ENCODE measurements around the gene ZFAND2A. TPM values are rescaled to one million over a fixed set of nuclear protein-coding genes. Genes with fewer than 3 reads are reported as not detected.

Gene ZFAND2A
- total and polyA plus RNA-seq, 2 experiments from 2014 or later = 32.2 to 52.4 TPM

DNA sequence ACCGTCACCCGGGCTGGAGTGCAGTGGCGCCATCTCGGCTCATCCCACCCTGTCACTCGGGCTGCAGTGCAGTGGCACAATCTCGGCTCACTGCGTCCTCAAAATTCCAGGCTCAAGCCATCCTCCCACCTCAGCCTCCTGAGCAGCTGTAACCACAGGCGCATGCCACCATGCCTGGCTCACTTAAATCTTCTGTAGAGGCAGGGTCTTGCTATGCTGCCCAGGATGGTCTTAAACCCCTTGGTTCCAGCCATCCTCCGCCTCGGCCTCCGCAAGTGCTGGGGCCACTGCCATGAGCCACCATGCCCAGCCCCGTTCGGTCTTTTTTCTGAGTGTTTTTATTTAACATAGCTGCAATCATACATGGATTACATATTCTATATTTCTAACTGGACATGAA, 30.6 kb downstream of the ZFAND2A start:
- peaks cover 3% of the 10 kb centered on the region; the same call in 1 of the 2 replicates for H3K4me1 ChIP-seq (ENCODE audit: insufficient read depth)
- H2AFZ ChIP-seq = no peak overlapping the region
- H3K36me3 ChIP-seq (ENCODE audit: low read depth) = no peaks in the 10 kb centered on the region
- WGBS, 2 experiments (ENCODE audit: low coverage in 1 of 2, low lambda C conversion rate in 2 of 2, missing lambda C conversion rate in 2 of 2) = 98% methylated on average over 9 to 13 of the region's 13 CpGs
- H3K9ac ChIP-seq = no peak overlapping the region
- 0 out of 2 replicates have a peak, but pooled peaks cover 5% of the 10 kb centered on the region for H3K79me2 ChIP-seq (ENCODE audit: insufficient read depth)
- in situ Hi-C loops (cut with MboI) = no loop called here
- H3K4me3 ChIP-seq = no peak overlapping the region
- H3K9me2 ChIP-seq (ENCODE audit: insufficient read depth) = no peaks in the 10 kb centered on the region
- H3K27ac ChIP-seq = no peak overlapping the region
- DNase-seq = no peak
- no peaks in the 10 kb centered on the region for H3K27me3 ChIP-seq (replicated peaks; ENCODE audit: insufficient read depth)
- H3K4me2 ChIP-seq (ENCODE audit: unreplicated experiment) = no peak overlapping the region
- no peaks in the 10 kb centered on the region for H3F3A ChIP-seq (ENCODE audit: insufficient read depth)
- TF ChIP-seq EZH2 (IDR thresholded peaks at IDR 0.05; ENCODE audit: insufficient read depth, poor library complexity, severe bottlenecking) (no peak), EZH2phosphoT487 (IDR thresholded peaks at IDR 0.05; ENCODE audit: insufficient read depth, low read depth) (no peak)
- no peaks in the 10 kb centered on the region for H4K20me1 ChIP-seq (ENCODE audit: insufficient read depth)
- H3K9me3 ChIP-seq (ENCODE audit: low read depth) = no peaks in the 10 kb centered on the region

DNA sequence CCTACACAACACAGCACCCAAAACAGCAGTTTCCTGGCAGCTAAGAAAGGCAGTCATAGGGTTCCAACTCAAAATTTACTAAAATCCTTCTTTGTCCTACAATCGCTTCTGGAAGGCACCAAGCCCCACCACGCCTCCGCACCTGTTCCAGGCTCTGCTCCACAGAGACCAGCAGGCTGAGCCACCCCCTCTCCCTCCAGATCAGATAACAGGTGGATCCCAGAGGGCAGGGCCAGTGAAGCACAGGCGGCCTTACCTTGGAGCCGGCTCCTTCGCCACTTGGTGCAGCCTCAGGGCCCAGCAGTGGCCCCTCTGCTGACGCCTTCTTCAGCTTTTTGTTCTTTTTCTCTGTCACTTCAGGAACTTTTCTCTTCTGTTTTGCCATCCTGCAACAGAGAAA, 33.0 kb downstream of the ZFAND2A start:
- H3K27me3 ChIP-seq (replicated peaks; ENCODE audit: insufficient read depth) = no peaks in the 10 kb centered on the region
- no peak for DNase-seq
- H3K4me1 ChIP-seq (ENCODE audit: insufficient read depth) = peaks cover 3% of the 10 kb centered on the region; the same call in 1 of the 2 replicates
- no peak overlapping the region for H3K27ac ChIP-seq
- H3K9me2 ChIP-seq (ENCODE audit: insufficient read depth) = no peaks in the 10 kb centered on the region
- TF ChIP-seq EZH2phosphoT487 (IDR thresholded peaks at IDR 0.05; ENCODE audit: insufficient read depth, low read depth) (no peak), EZH2 (IDR thresholded peaks at IDR 0.05; ENCODE audit: insufficient read depth, poor library complexity, severe bottlenecking) (no peak)
- H2AFZ ChIP-seq = no peak overlapping the region
- H3K4me2 ChIP-seq (ENCODE audit: unreplicated experiment) = no peak overlapping the region
- H4K20me1 ChIP-seq (ENCODE audit: insufficient read depth) = no peaks in the 10 kb centered on the region
- no peak overlapping the region for H3K9ac ChIP-seq
- in situ Hi-C loops (cut with MboI) = no loop called here
- no peaks in the 10 kb centered on the region for H3F3A ChIP-seq (ENCODE audit: insufficient read depth)
- H3K4me3 ChIP-seq = no peak overlapping the region
- H3K9me3 ChIP-seq (ENCODE audit: low read depth) = no peaks in the 10 kb centered on the region
- 0 out of 2 replicates have a peak, but pooled peaks cover 7% of the 10 kb centered on the region for H3K79me2 ChIP-seq (ENCODE audit: insufficient read depth)
- no peaks in the 10 kb centered on the region for H3K36me3 ChIP-seq (ENCODE audit: low read depth)
- 97 to 99% methylated on average over 7 of the region's 7 CpGs for WGBS, 2 experiments (ENCODE audit: low coverage in 1 of 2, low lambda C conversion rate in 2 of 2, missing lambda C conversion rate in 2 of 2)

DNA sequence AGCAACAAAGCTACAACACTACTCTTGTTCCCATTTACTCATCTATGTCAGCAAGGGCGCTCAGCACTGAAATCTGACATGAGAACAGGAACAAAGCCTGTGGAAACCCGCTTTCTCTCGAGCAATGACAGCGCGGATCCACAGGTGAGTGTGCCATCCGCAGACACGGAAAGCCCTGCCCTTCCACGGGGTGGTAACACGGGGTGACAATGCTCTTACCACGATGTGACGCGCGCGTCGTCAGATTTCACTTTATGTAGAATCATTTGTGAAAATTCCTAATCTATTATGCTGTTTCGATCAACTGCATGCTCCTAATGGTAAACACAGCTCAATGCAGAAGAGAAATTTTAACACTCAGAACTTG, 34.4 kb downstream of the ZFAND2A start:
- H3K4me3 ChIP-seq = no peak overlapping the region
- in situ Hi-C loops (cut with MboI) = no loop called here
- H3K79me2 ChIP-seq (ENCODE audit: insufficient read depth) = 0 out of 2 replicates have a peak, but pooled peaks cover 10% of the 10 kb centered on the region

DNA sequence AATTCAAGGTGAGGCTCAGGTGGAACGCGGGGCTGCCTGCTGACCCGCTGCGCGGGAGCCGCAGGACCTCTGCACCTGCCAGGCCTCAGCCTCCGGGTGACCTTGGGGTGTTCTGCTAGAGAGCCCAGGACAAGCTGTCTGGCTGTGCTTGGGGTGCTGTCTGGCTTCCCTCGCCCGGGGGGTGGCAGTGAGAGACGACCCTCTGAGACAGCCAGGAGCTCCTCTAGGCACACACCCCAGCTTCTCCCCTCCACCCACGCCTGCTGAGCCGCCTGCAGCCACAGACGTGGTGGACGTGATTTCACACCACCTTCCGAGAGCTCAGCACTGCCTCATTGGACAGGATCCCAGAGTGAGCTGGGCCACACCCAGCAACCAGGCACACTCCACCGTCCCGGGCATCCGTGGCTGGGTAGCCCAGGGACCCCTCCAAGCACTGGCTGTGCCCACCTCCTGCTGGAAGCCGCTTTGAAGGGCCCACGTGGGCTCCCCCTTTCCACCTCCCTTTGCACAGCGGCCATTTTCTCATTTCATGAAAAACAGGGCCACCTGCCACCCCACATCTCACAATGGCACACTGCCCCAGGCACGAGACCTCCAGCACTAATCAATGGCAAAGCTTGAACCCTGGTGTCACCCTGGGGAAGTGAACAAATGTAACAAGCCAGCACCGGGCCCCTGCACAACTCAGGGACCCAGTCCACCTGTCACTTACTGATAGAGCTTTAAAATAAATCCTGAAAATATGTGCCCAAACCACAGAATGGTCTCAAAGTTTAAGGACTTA, 35.0 kb downstream of the ZFAND2A start:
- peak; percentile 70 for DNase-seq
- no peaks in the 10 kb centered on the region for H3K36me3 ChIP-seq (ENCODE audit: low read depth)
- H3K27ac ChIP-seq = peak overlapping the region; percentile 37
- no peak overlapping the region for H3K4me2 ChIP-seq (ENCODE audit: unreplicated experiment)
- H3K9ac ChIP-seq = peak overlapping the region; percentile 45; the same call in 1 of the 2 replicates
- TF ChIP-seq EZH2 (IDR thresholded peaks at IDR 0.05; ENCODE audit: insufficient read depth, poor library complexity, severe bottlenecking) (no peak), EZH2phosphoT487 (IDR thresholded peaks at IDR 0.05; ENCODE audit: insufficient read depth, low read depth) (no peak)
- in situ Hi-C loops (cut with MboI) = no loop called here
- H3F3A ChIP-seq (ENCODE audit: insufficient read depth) = no peaks in the 10 kb centered on the region
- peaks cover 3% of the 10 kb centered on the region; the same call in 1 of the 2 replicates for H3K4me1 ChIP-seq (ENCODE audit: insufficient read depth)
- WGBS, 2 experiments (ENCODE audit: low coverage in 1 of 2, low lambda C conversion rate in 2 of 2, missing lambda C conversion rate in 2 of 2) = 55 to 61% methylated on average over 23 of the region's 23 CpGs
- H3K9me3 ChIP-seq (ENCODE audit: low read depth) = no peaks in the 10 kb centered on the region
- H3K4me3 ChIP-seq = peak overlapping the region; percentile 10
- H4K20me1 ChIP-seq (ENCODE audit: insufficient read depth) = no peaks in the 10 kb centered on the region
- 0 out of 2 replicates have a peak, but pooled peaks cover 15% of the 10 kb centered on the region for H3K79me2 ChIP-seq (ENCODE audit: insufficient read depth)
- H3K9me2 ChIP-seq (ENCODE audit: insufficient read depth) = no peaks in the 10 kb centered on the region
- no peaks in the 10 kb centered on the region for H3K27me3 ChIP-seq (replicated peaks; ENCODE audit: insufficient read depth)
- peak overlapping the region; percentile 56 for H2AFZ ChIP-seq

More for the DNA sequence above, 34.4 kb downstream of the ZFAND2A start:
- no peaks in the 10 kb centered on the region for H3K36me3 ChIP-seq (ENCODE audit: low read depth)
- no peak overlapping the region for H3K9ac ChIP-seq
- no peaks in the 10 kb centered on the region for H3K27me3 ChIP-seq (replicated peaks; ENCODE audit: insufficient read depth)
- H3K4me2 ChIP-seq (ENCODE audit: unreplicated experiment) = no peak overlapping the region
- WGBS, 2 experiments (ENCODE audit: low coverage in 1 of 2, low lambda C conversion rate in 2 of 2, missing lambda C conversion rate in 2 of 2) = 98 to 99% methylated on average over 16 of the region's 16 CpGs
- H4K20me1 ChIP-seq (ENCODE audit: insufficient read depth) = no peaks in the 10 kb centered on the region
- H3K27ac ChIP-seq = no peak overlapping the region
- H3K9me2 ChIP-seq (ENCODE audit: insufficient read depth) = no peaks in the 10 kb centered on the region
- DNase-seq = no peak
- no peaks in the 10 kb centered on the region for H3K9me3 ChIP-seq (ENCODE audit: low read depth)
- peak overlapping the region; percentile 56; the same call in 1 of the 2 replicates for H2AFZ ChIP-seq
- peaks cover 3% of the 10 kb centered on the region; the same call in 1 of the 2 replicates for H3K4me1 ChIP-seq (ENCODE audit: insufficient read depth)
- TF ChIP-seq EZH2phosphoT487 (IDR thresholded peaks at IDR 0.05; ENCODE audit: insufficient read depth, low read depth) (no peak), EZH2 (IDR thresholded peaks at IDR 0.05; ENCODE audit: insufficient read depth, poor library complexity, severe bottlenecking) (no peak)
- H3F3A ChIP-seq (ENCODE audit: insufficient read depth) = no peaks in the 10 kb centered on the region
